ENCODE measurements around the gene GULP1. TPM values are rescaled to one million over a fixed set of nuclear protein-coding genes. Genes with fewer than 3 reads are reported as not detected.

GULP1 gene
- total RNA-seq, 2 donors from 2014 or later = 7.5 to 10.5 TPM

DNA sequence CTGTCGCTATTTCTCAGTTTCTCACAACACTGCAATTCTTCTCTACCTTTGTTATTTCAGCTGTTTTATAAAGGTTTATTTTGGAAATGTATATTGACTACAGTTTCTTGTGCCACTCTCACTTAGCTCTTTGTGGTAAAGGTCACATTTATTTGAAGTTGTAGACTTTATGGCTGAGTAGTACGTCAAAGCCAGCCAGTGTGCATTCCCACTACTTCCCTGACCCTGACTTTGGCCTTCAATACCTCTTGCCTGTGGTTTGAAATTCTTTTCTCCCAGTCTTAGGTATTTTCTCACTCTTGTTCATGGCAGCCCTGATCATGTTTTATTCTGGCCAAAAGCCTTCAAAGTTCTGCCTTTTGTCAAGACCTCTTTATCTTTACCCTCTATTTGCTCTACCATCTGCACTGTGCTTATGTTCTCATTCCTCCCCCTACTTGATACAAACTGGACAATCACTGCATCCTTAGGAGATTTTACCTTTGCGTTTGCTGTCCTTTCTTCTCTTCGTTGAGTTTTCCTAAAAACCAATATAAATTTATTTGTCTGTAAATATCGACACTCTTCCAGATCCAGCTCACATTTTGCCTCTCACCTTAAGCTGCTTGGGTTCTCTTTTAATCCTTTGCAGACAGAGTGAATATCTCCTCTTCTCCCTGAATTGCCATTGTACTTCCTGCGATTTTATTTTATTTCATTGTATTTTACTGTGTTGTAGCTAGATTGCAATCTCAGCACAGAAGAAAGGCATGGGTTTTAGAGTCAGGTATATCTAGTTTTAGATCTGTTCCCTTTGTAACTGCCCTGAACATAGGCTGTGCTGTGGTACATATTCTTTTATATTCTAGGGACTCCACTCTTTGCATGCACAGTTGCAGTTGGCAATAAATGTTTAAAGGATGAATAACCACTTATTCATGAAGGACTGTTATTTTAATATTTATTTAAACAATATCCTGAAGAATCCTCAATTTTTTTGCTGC is 31.2 kb downstream of the GULP1 start:
- TF ChIP-seq, protein P1, sequence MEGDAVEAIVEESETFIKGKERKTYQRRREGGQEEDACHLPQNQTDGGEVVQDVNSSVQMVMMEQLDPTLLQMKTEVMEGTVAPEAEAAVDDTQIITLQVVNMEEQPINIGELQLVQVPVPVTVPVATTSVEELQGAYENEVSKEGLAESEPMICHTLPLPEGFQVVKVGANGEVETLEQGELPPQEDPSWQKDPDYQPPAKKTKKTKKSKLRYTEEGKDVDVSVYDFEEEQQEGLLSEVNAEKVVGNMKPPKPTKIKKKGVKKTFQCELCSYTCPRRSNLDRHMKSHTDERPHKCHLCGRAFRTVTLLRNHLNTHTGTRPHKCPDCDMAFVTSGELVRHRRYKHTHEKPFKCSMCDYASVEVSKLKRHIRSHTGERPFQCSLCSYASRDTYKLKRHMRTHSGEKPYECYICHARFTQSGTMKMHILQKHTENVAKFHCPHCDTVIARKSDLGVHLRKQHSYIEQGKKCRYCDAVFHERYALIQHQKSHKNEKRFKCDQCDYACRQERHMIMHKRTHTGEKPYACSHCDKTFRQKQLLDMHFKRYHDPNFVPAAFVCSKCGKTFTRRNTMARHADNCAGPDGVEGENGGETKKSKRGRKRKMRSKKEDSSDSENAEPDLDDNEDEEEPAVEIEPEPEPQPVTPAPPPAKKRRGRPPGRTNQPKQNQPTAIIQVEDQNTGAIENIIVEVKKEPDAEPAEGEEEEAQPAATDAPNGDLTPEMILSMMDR (IDR thresholded peaks at IDR 0.05) = no peak
- Histone ChIP-seq H3K27ac (no peak overlapping the region), H3K36me3 (no peaks in the 10 kb centered on the region)

DNA sequence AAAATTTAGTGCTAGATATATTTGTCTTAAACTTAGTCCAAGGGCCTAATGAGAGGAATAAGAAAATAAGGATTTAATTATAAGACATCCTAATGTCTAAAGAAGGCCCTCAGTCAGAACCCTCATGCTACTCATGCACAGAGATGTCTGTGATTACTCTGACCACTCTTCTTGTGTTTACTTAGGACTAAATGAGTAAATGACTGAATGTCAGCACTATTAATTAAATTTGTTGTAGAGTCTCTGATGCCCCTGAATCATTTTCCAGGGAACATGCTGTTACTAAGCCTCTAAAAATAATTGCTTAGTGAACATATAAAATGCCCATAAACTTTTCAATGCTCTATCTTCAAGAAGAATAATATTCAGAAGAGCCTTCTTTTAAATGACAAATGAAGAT is 32.4 kb downstream of the GULP1 start:
- TF ChIP-seq, protein P1 (IDR thresholded peaks at IDR 0.05) = no peak
- no peaks in the 10 kb centered on the region for H3K9me3 ChIP-seq
- H3K4me1 ChIP-seq = peaks cover 0 to 7% of the 10 kb centered on the region in 2 donors
- no peak overlapping the region for H3K4me3 ChIP-seq
- H3K27ac ChIP-seq = no peak overlapping the region
- no peak for DNase-seq (ENCODE audit: low spot score)
- no peaks in the 10 kb centered on the region for H3K36me3 ChIP-seq
- H3K27me3 ChIP-seq = no peaks in the 10 kb centered on the region

More for the DNA sequence above, 31.2 kb downstream of the GULP1 start:
- H3K27me3 ChIP-seq = no peaks in the 10 kb centered on the region
- peaks cover 0 to 7% of the 10 kb centered on the region in 2 donors for H3K4me1 ChIP-seq
- H3K4me3 ChIP-seq = no peak overlapping the region
- DNase-seq (ENCODE audit: low spot score) = no peak
- no peaks in the 10 kb centered on the region for H3K9me3 ChIP-seq

DNA sequence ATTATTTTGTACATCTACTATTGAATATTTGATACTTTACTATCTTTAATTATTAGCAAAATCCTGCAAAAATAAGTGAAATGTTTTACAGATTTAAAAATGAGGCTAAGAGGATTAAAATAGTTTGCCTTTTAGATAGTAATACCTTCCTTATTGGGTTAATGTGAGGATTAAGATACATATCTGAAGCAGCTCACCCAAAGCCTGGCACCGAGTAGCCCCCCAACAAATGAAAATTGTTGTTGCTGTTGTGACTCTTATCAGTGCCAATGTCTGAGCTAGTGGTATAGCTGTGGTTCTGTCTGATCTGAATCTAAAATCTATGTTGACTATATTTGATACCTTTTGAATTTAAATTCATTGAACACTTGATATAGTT is 34.6 kb downstream of the GULP1 start:
- H3K9me3 ChIP-seq = no peaks in the 10 kb centered on the region
- TF ChIP-seq, protein P1 (IDR thresholded peaks at IDR 0.05) = no peak
- peaks cover 0 to 7% of the 10 kb centered on the region in 2 donors for H3K4me1 ChIP-seq
- no peaks in the 10 kb centered on the region for H3K36me3 ChIP-seq
- no peak overlapping the region for H3K27ac ChIP-seq
- no peak overlapping the region for H3K4me3 ChIP-seq
- no peak for DNase-seq (ENCODE audit: low spot score)
- H3K27me3 ChIP-seq = no peaks in the 10 kb centered on the region

DNA sequence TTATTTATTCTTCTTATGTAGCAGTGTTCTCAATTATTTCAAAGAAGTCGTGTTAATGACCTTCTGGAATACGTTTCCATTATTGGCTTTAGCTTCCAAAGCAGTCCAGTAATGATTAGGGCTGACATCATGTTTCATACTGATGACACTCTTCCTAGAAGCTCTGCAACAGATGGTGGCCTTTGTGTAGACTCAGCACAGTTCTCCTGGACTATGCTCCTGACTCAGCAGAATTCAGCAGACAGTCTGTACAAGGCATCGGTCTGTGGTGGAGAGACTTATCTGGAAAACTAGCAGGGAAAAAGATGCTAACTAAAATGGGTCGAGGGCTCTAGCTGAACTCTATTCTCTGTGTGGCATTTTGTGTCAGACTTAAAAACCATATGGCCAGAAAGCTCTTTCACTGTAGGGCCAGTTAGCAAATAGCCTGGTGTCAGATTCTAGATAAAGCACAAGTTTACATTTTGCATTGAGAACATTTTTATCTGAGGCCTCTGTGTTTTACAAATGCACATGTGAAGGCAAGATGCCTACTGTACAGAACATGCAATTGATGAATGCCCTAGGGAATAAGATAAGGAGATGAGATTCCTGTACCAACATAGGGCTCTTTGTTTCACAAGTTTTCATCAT is 35.1 kb downstream of the GULP1 start:
- Histone ChIP-seq H3K27ac (no peak overlapping the region), H3K4me1 (peaks cover 0 to 7% of the 10 kb centered on the region in 2 donors), H3K27me3 (no peaks in the 10 kb centered on the region), H3K36me3 (no peaks in the 10 kb centered on the region), H3K4me3 (no peak overlapping the region), H3K9me3 (no peaks in the 10 kb centered on the region)
- no peak for DNase-seq (ENCODE audit: low spot score)
- TF ChIP-seq, protein P1 (IDR thresholded peaks at IDR 0.05) = no peak

DNA sequence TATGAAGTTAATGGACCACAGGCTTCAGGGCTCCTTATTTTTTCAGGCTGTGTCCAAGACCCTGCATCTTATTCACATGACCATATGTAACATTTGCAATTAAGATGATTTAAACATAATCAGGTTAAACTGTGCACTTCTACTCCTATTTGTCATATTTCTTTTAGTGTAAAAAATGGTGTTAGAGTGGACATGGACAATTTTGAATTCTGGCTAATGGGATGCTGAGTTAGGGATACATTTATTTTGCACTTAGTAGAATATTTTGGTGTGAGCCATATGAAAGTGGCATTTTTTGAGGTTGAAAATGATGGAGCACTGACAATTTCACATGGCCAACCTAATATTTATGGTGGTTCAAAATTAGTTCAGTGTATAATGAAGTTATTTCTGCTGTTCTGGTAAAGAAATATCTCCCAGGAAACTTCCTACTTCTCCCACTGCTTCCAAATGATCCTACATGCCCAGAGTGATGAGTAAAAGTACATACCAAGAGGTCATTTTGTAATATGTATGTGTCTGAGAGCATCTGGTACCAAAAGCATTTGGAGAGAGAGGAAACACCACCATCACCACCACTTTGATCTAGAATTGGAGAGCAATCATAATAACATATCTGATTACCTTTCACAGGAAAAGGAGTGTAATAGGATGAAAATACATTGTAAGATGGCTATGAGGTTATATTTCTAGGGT is 36.0 kb downstream of the GULP1 start:
- Histone ChIP-seq H3K4me1 (peaks cover 0 to 7% of the 10 kb centered on the region in 2 donors), H3K4me3 (no peak overlapping the region), H3K36me3 (no peaks in the 10 kb centered on the region), H3K27me3 (no peaks in the 10 kb centered on the region), H3K9me3 (no peaks in the 10 kb centered on the region), H3K27ac (no peak overlapping the region)
- no peak for DNase-seq (ENCODE audit: low spot score)
- TF ChIP-seq, protein P1 (IDR thresholded peaks at IDR 0.05) = no peak
